Measurements from ENCODE around the gene ANKRD10.

- TF ChIP-seq POLR2AphosphoS5 (IDR thresholded peaks at IDR 0.05; ENCODE audit: low read depth, low read length) (no peak), TCF12 (IDR thresholded peaks at IDR 0.05; ENCODE audit: low read depth, low read length) (no peak), KDM1A (IDR thresholded peaks at IDR 0.05; ENCODE audit: borderline replicate concordance, low read length) (no peak), CTCF (IDR thresholded peaks at IDR 0.05; ENCODE audit: control extremely low read depth in 1 of 3, insufficient read depth in 1 of 3, low read depth in 1 of 3, low read length in 3 of 3) (no peak), SIN3A (conservative IDR thresholded peaks at IDR 0.05 in 1 of 2, IDR thresholded peaks at IDR 0.05 in 1 of 2; ENCODE audit: low read depth in 1 of 2, low read length in 2 of 2) (no peak), TAF1 (IDR thresholded peaks at IDR 0.05; ENCODE audit: low read depth, low read length) (no peak), USF2 (IDR thresholded peaks at IDR 0.05; ENCODE audit: low read length) (no peak), NRF1 (IDR thresholded peaks at IDR 0.05; ENCODE audit: low read depth, low read length) (no peak), RAD21 (IDR thresholded peaks at IDR 0.05 in 1 of 2, conservative IDR thresholded peaks at IDR 0.05 in 1 of 2; ENCODE audit: low read depth in 2 of 2, low read length in 2 of 2) (no peak), BACH1 (IDR thresholded peaks at IDR 0.05; ENCODE audit: low read length) (no peak), EGR1 (IDR thresholded peaks at IDR 0.05; ENCODE audit: borderline replicate concordance, low read depth, low read length) (no peak)
Observed at GRCh38 chr13:110872768-110873638, 41.9 kb downstream of the ANKRD10 start.

Measured in H1 (cell line).